ENCODE data around the gene KCNH6.
A peak's percentile ranks its signal among the peaks of the same experiment; 100 is the strongest.

The KCNH6 gene

GRCh38 chr17:63514477-63514876 lies 8.7 kb upstream of the KCNH6 start:
- FAIRE-seq: no peak

GRCh38 chr17:63514974-63515373 lies 8.2 kb upstream of the KCNH6 start:
- no peak for FAIRE-seq

GRCh38 chr17:63515426-63515825 lies 7.7 kb upstream of the KCNH6 start:
- FAIRE-seq: no peak

GRCh38 chr17:63516910-63517824 lies 6.0 kb upstream of the KCNH6 start:
- FAIRE-seq: no peak

GRCh38 chr17:63517825-63518534 lies 5.2 kb upstream of the KCNH6 start:
- FAIRE-seq: no peak

- FAIRE-seq: no peak
These were observed 3.9 kb upstream of the KCNH6 start for GRCh38 chr17:63519116-63519881.

GRCh38 chr17:63519972-63520882 lies 2.9 kb upstream of the KCNH6 start:
- FAIRE-seq: peak; percentile 95

- no peak for FAIRE-seq
These were observed 893 bp downstream of the KCNH6 start for GRCh38 chr17:63524051-63524450.

GRCh38 chr17:63525190-63525946 lies 2.2 kb downstream of the KCNH6 start:
- FAIRE-seq: no peak

- FAIRE-seq: no peak
These were observed 3.7 kb downstream of the KCNH6 start for GRCh38 chr17:63526861-63527260.

GRCh38 chr17:63528183-63528582 lies 5.0 kb downstream of the KCNH6 start:
- no peak for FAIRE-seq

- FAIRE-seq: no peak
These were observed 6.8 kb downstream of the KCNH6 start for GRCh38 chr17:63529711-63530556.

GRCh38 chr17:63530557-63531021 lies 7.4 kb downstream of the KCNH6 start:
- no peak for FAIRE-seq

GRCh38 chr17:63531022-63531965 lies 8.1 kb downstream of the KCNH6 start:
- no peak for FAIRE-seq

GRCh38 chr17:63533433-63534077 lies 10.4 kb downstream of the KCNH6 start:
- no peak for FAIRE-seq

- no peak for FAIRE-seq
These were observed 11.0 kb downstream of the KCNH6 start for GRCh38 chr17:63534078-63534570.

- no peak for FAIRE-seq
These were observed 11.8 kb downstream of the KCNH6 start for GRCh38 chr17:63534816-63535455.

GRCh38 chr17:63535640-63536039 lies 12.5 kb downstream of the KCNH6 start:
- FAIRE-seq: no peak
